PFSK-1 (cell line): Measurements from ENCODE around the gene SIKE1.

Source experiments
- FOXP2 ChIP-seq: optimal IDR thresholded peaks from 2 replicates; pipeline ENCODE3; 2011; ENCODE audit warnings: borderline replicate concordance, control low read depth, inconsistent platforms; ENCODE audit not compliant: insufficient read depth; ENCODE audit errors: extremely low read length, extremely low read depth
- REST ChIP-seq, 2 experiments: IDR thresholded peaks; 2 replicates each; pipeline versions ENCODE4 v1.6.1 to v1.8.0; 2011 to 2012; ENCODE audit warnings: low read depth in 2 of 2, low read length in 2 of 2, control low read depth in 1 of 2, inconsistent platforms in 1 of 2, mild to moderate bottlenecking in 1 of 2, moderate library complexity in 1 of 2; ENCODE audit not compliant: insufficient read depth in 1 of 2

GRCh38 chr1:114779722-114780121, 763 bp downstream of the SIKE1 start:
- TF ChIP-seq FOXP2 (no peak), REST (IDR thresholded peaks at IDR 0.05; ENCODE audit: insufficient read depth in 1 of 2, low read depth in 2 of 2, low read length in 2 of 2) (no peak)
